Measurements from ENCODE around the gene IP6K3.

Gene IP6K3

GRCh38 chr6:33740794-33741193 lies 5.9 kb downstream of the IP6K3 start:
- no peak for DNase-seq (ENCODE audit: low read depth)

- DNase-seq (ENCODE audit: low read depth): no peak
Measured at GRCh38 chr6:33740204-33740608, 6.5 kb downstream of the IP6K3 start.

- no peak for DNase-seq (ENCODE audit: low read depth)
Measured at GRCh38 chr6:33739571-33739970, 7.1 kb downstream of the IP6K3 start.

- no peak for DNase-seq (ENCODE audit: low read depth)
Measured at GRCh38 chr6:33738879-33739278, 7.8 kb downstream of the IP6K3 start.

GRCh38 chr6:33738153-33738552 lies 8.6 kb downstream of the IP6K3 start:
- DNase-seq (ENCODE audit: low read depth): no peak

- no peak for DNase-seq (ENCODE audit: low read depth)
Measured at GRCh38 chr6:33737267-33738026, 9.3 kb downstream of the IP6K3 start.

GRCh38 chr6:33735216-33735615 lies 11.5 kb downstream of the IP6K3 start:
- no peak for DNase-seq (ENCODE audit: low read depth)

GRCh38 chr6:33733709-33734007 lies 13.0 kb downstream of the IP6K3 start:
- no peak for DNase-seq (ENCODE audit: low read depth)

- DNase-seq (ENCODE audit: low read depth): no peak
Measured at GRCh38 chr6:33732817-33733708, 13.6 kb downstream of the IP6K3 start.

- no peak for DNase-seq (ENCODE audit: low read depth)
Measured at GRCh38 chr6:33732385-33732784, 14.3 kb downstream of the IP6K3 start.

GRCh38 chr6:33731751-33732282 lies 14.9 kb downstream of the IP6K3 start:
- no peak for DNase-seq (ENCODE audit: low read depth)

GRCh38 chr6:33731035-33731434 lies 15.7 kb downstream of the IP6K3 start:
- no peak for DNase-seq (ENCODE audit: low read depth)

- no peak for DNase-seq (ENCODE audit: low read depth)
Measured at GRCh38 chr6:33730611-33731010, 16.1 kb downstream of the IP6K3 start.

- DNase-seq (ENCODE audit: low read depth): no peak
Measured at GRCh38 chr6:33729059-33729458, 17.6 kb downstream of the IP6K3 start.

- no peak for DNase-seq (ENCODE audit: low read depth)
Measured at GRCh38 chr6:33728438-33728837, 18.3 kb downstream of the IP6K3 start.

GRCh38 chr6:33727932-33728331 lies 18.8 kb downstream of the IP6K3 start:
- DNase-seq (ENCODE audit: low read depth): no peak

- no peak for DNase-seq (ENCODE audit: low read depth)
Measured at GRCh38 chr6:33727126-33727525, 19.6 kb downstream of the IP6K3 start.

GRCh38 chr6:33726696-33727095 lies 20.0 kb downstream of the IP6K3 start:
- no peak for DNase-seq (ENCODE audit: low read depth)

- no peak for DNase-seq (ENCODE audit: low read depth)
Measured at GRCh38 chr6:33725891-33726673, 20.6 kb downstream of the IP6K3 start.

- DNase-seq (ENCODE audit: low read depth): no peak
Measured at GRCh38 chr6:33725222-33725621, 21.5 kb downstream of the IP6K3 start.

GRCh38 chr6:33724102-33725023 lies 22.3 kb downstream of the IP6K3 start:
- DNase-seq (ENCODE audit: low read depth): no peak
